ENCODE data around the gene FES.
A peak's percentile ranks its signal among the peaks of the same experiment; 100 is the strongest.
"Not testable (repeated sequence)": the region's sequence is repeated elsewhere in the genome, so short reads cannot be mapped to it uniquely, and the experiment has no call there.

Gene FES

GRCh38 chr15:90869140-90869541, 15.2 kb upstream of the FES start:
- H3K9me3 Mint-ChIP-seq: no peaks in the 10 kb centered on the region
- ATAC-seq: peak; percentile 14
- peak overlapping the region in 1 of 2 donors; percentile 99 for H3K27ac Mint-ChIP-seq
- H3K4me3 Mint-ChIP-seq: peak overlapping the region; percentile 95
- peaks cover 52% of the 10 kb centered on the region for H3K4me1 Mint-ChIP-seq
- H3K27me3 Mint-ChIP-seq: peaks cover 9% of the 10 kb centered on the region
- peak in 1 of 2 donors; percentile 37 for DNase-seq

GRCh38 chr15:90869601-90870353, 14.5 kb upstream of the FES start:
- Mint-ChIP-seq H3K9me3 (no peaks in the 10 kb centered on the region), H3K4me1 (peaks cover 58% of the 10 kb centered on the region), H3K27ac (peak overlapping the region in 1 of 2 donors; percentile 99), H3K27me3 (peaks cover 9% of the 10 kb centered on the region), H3K4me3 (peak overlapping the region; percentile 95)
- peak in 1 of 2 donors; percentile 87 for DNase-seq
- peak; percentile 73 for ATAC-seq

GRCh38 chr15:90870354-90871138, 13.8 kb upstream of the FES start:
- Mint-ChIP-seq H3K27ac (peak overlapping the region; percentile 97 to 99), H3K9me3 (no peaks in the 10 kb centered on the region), H3K27me3 (peaks cover 9% of the 10 kb centered on the region), H3K4me3 (peak overlapping the region; percentile 95), H3K4me1 (peaks cover 64% of the 10 kb centered on the region)
- ATAC-seq: peak; percentile 1
- DNase-seq: peak in 1 of 2 donors; percentile 40

GRCh38 chr15:90871139-90871715, 13.1 kb upstream of the FES start:
- peaks cover 8% of the 10 kb centered on the region for H3K27me3 Mint-ChIP-seq
- peaks cover 68% of the 10 kb centered on the region for H3K4me1 Mint-ChIP-seq
- ATAC-seq: peak; percentile 0

GRCh38 chr15:90871716-90872485, 12.4 kb upstream of the FES start:
- Mint-ChIP-seq H3K9me3 (no peaks in the 10 kb centered on the region), H3K4me3 (peak overlapping the region; percentile 92), H3K27ac (peak overlapping the region; percentile 94 to 97), H3K27me3 (peaks cover 1% of the 10 kb centered on the region), H3K4me1 (peaks cover 75% of the 10 kb centered on the region)
- peak; percentile 40 to 54 for DNase-seq
- ATAC-seq: peak; percentile 3

More at GRCh38 chr15:90871139-90871715, 13.1 kb upstream of the FES start:
- Mint-ChIP-seq H3K27ac (peak overlapping the region; percentile 97 to 99), H3K9me3 (no peaks in the 10 kb centered on the region), H3K4me3 (peak overlapping the region; percentile 95)
- peak; percentile 53 to 59 for DNase-seq

GRCh38 chr15:90872486-90873184, 11.7 kb upstream of the FES start:
- peak overlapping the region; percentile 92 for H3K4me3 Mint-ChIP-seq
- H3K9me3 Mint-ChIP-seq: no peaks in the 10 kb centered on the region
- no peaks in the 10 kb centered on the region for H3K27me3 Mint-ChIP-seq
- peaks cover 80% of the 10 kb centered on the region for H3K4me1 Mint-ChIP-seq
- ATAC-seq (peak; percentile 59), DNase-seq (peak in 1 of 2 donors; percentile 72)
- peak overlapping the region; percentile 94 to 97 for H3K27ac Mint-ChIP-seq

- DNase-seq (no peak), ATAC-seq (no peak)
- no peaks in the 10 kb centered on the region for H3K27me3 Mint-ChIP-seq
- peaks cover 72% of the 10 kb centered on the region for H3K4me1 Mint-ChIP-seq
- peak overlapping the region; percentile 92 for H3K4me3 Mint-ChIP-seq
- no peaks in the 10 kb centered on the region for H3K9me3 Mint-ChIP-seq
- peak overlapping the region in 1 of 2 donors; percentile 97 for H3K27ac Mint-ChIP-seq
Observed at GRCh38 chr15:90873488-90873997, 10.8 kb upstream of the FES start.

- peak overlapping the region; percentile 92 for H3K4me3 Mint-ChIP-seq
- ATAC-seq: no peak
- no peaks in the 10 kb centered on the region for H3K27me3 Mint-ChIP-seq
- peak in 1 of 2 donors; percentile 33 for DNase-seq
- H3K27ac Mint-ChIP-seq: peak overlapping the region in 1 of 2 donors; percentile 88
- H3K4me1 Mint-ChIP-seq: peaks cover 67% of the 10 kb centered on the region
- H3K9me3 Mint-ChIP-seq: no peaks in the 10 kb centered on the region
Observed at GRCh38 chr15:90873998-90874605, 10.2 kb upstream of the FES start.

GRCh38 chr15:90874986-90875385, 9.3 kb upstream of the FES start:
- H3K27me3 Mint-ChIP-seq, ATAC-seq, H3K9me3 Mint-ChIP-seq, DNase-seq: not testable (repeated sequence)
- H3K27ac Mint-ChIP-seq: peak overlapping the region in 1 of 2 donors; percentile 69
- peak overlapping the region in 1 of 2 donors; percentile 92 for H3K4me3 Mint-ChIP-seq
- H3K4me1 Mint-ChIP-seq: peaks cover 58% of the 10 kb centered on the region

- no peak for ATAC-seq
- Mint-ChIP-seq H3K27me3 (no peaks in the 10 kb centered on the region), H3K4me3 (peak overlapping the region in 1 of 2 donors; percentile 92), H3K4me1 (peaks cover 52% of the 10 kb centered on the region), H3K27ac (no peak overlapping the region), H3K9me3 (no peaks in the 10 kb centered on the region)
- no peak for DNase-seq
Observed at GRCh38 chr15:90875549-90875981, 8.7 kb upstream of the FES start.

GRCh38 chr15:90876046-90876445, 8.3 kb upstream of the FES start:
- peak overlapping the region in 1 of 2 donors; percentile 92 for H3K4me3 Mint-ChIP-seq
- ATAC-seq: no peak

GRCh38 chr15:90876512-90877170, 7.7 kb upstream of the FES start:
- Mint-ChIP-seq H3K27ac (peak overlapping the region in 1 of 2 donors; percentile 46), H3K4me1 (peaks cover 49% of the 10 kb centered on the region), H3K9me3 (no peaks in the 10 kb centered on the region), H3K27me3 (no peaks in the 10 kb centered on the region), H3K4me3 (peak overlapping the region in 1 of 2 donors; percentile 56)
- ATAC-seq: no peak
- no peak for DNase-seq

More at GRCh38 chr15:90876046-90876445, 8.3 kb upstream of the FES start:
- Mint-ChIP-seq H3K27ac (peak overlapping the region in 1 of 2 donors; percentile 52), H3K9me3 (no peaks in the 10 kb centered on the region), H3K4me1 (peaks cover 49% of the 10 kb centered on the region), H3K27me3 (no peaks in the 10 kb centered on the region)
- no peak for DNase-seq

- Mint-ChIP-seq H3K27ac (no peak overlapping the region), H3K27me3 (no peaks in the 10 kb centered on the region), H3K4me3 (peak overlapping the region in 1 of 2 donors; percentile 29), H3K9me3 (no peaks in the 10 kb centered on the region), H3K4me1 (peaks cover 49% of the 10 kb centered on the region)
- DNase-seq (no peak), ATAC-seq (no peak)
Observed at GRCh38 chr15:90877315-90877714, 7.0 kb upstream of the FES start.
